ENCODE data around the gene TMEM132A.

DNA sequence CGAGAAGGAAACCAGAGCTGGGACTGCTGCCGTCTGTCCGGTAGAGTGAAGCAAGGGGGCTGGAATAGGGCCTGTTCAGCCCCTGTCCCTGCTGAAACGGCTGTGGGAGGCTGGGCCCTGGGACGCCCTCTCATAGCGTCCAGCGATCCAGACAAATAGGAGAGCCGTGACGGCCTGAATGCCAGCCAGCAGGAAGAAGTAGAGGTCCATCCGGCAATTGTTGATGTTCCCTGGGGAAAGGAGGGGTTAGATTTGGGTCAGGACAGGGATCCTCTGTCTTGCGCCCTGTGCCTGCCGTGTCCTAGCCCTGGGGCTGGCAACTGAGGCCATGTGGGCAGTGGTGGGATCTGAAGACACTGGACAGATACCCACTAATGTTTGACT lies 12.9 kb downstream of the TMEM132A start:
- TF ChIP-seq, protein P1, sequence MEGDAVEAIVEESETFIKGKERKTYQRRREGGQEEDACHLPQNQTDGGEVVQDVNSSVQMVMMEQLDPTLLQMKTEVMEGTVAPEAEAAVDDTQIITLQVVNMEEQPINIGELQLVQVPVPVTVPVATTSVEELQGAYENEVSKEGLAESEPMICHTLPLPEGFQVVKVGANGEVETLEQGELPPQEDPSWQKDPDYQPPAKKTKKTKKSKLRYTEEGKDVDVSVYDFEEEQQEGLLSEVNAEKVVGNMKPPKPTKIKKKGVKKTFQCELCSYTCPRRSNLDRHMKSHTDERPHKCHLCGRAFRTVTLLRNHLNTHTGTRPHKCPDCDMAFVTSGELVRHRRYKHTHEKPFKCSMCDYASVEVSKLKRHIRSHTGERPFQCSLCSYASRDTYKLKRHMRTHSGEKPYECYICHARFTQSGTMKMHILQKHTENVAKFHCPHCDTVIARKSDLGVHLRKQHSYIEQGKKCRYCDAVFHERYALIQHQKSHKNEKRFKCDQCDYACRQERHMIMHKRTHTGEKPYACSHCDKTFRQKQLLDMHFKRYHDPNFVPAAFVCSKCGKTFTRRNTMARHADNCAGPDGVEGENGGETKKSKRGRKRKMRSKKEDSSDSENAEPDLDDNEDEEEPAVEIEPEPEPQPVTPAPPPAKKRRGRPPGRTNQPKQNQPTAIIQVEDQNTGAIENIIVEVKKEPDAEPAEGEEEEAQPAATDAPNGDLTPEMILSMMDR (conservative IDR thresholded peaks at IDR 0.05; ENCODE audit: low read depth, low read length), result no peak
- no peak for TF ChIP-seq EZH2 (IDR thresholded peaks at IDR 0.05; ENCODE audit: borderline replicate concordance, low read depth, low read length, poor library complexity, severe bottlenecking)
